Lower leg skin (tissue), 4 donors: ENCODE data around the gene TLE3. TPM values are rescaled to one million over a fixed set of nuclear protein-coding genes. Genes with fewer than 3 reads are reported as not detected.

ENCODE experiments used
- DNase-seq, 2 donors: peaks; one replicate each; pipeline ENCODE4 v3.0.0-alpha.2; 2019; ENCODE audit warnings: low spot score in 2 of 2
- H3K4me3 ChIP-seq: fragments of 200-600 bp; sonication (generic); 2 replicates; pipeline ENCODE4 v1.5.1; 2017; ENCODE audit warnings: mild to moderate bottlenecking, low read depth; ENCODE audit not compliant: poor library complexity, severe bottlenecking
- POLR2A ChIP-seq, 2 donors: fragments of 450-650 bp; IDR thresholded peaks; one replicate each; pipeline ENCODE4 v1.6.1; 2016 to 2017; ENCODE audit warnings: antibody characterized with exemption in 2 of 2, mild to moderate bottlenecking in 1 of 2, moderate library complexity in 1 of 2
- WGBS, 2 donors: methylation state at CpG; one replicate each; pipeline ENCODE4 v1.1.5; 2018; 5-methylcytosine and 5-hydroxymethylcytosine counted together
- intact Hi-C: fragments of 100-400 bp; cut with DNase I; formaldehyde crosslinking; loops from one replicate; pipeline ENCODE4 v1.15.0; 2023; ENCODE audit warnings: low total_unique reads
- total RNA-seq, 4 donors: library from RNA; depleted of rRNA; stranded (reverse); fragments of >200 nt; gene quantifications; one replicate each; pipeline ENCODE4 v1.1.0, GENCODE V29; 2016
- TF ChIP-seq, protein P1 (sequence below), 3 donors: fragments of 450-650 bp; IDR thresholded peaks; one replicate each; pipeline ENCODE4 v1.5.1; 2016; ENCODE audit warnings: antibody characterized with exemption in 3 of 3, mild to moderate bottlenecking in 3 of 3, moderate library complexity in 2 of 3

TLE3 gene
- total RNA-seq, 4 donors from 2014 or later, result 95.7 to 136 (median 124) TPM

DNA sequence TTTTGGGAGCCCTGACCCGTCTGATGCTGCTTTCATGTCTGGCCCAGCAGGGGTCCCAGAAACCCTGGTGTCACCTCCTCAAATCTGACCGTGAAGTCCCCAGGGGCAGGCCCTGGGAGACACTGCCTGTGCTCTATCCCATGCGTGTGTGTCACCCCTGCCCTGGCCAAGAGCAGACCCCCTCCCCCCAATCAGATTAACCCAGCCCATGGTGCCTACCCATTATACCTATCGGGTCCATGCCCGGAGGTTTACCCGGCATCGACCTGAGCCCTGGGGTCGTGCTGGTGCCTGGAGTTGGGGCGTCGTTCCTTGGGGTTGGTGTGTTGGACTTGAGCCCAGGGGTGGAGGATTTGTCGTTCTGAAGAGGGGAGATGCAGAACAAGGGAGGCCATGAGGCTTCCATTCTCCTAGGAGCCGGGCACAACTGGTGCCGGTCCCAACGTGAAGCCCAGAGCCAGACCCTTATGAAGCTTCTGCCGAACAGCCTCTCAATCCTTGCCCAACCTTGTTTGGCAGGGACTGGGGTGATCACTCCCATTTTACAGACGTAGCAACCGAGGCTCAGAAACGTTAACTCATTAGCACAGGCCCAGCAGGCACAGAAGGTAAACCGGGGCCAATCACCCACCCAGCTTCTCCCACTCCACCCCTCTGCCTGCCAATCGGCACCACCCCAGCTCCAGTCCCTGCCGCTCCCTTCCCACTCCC lies 39.6 kb downstream of the TLE3 start:
- 88 to 96% methylated on average over 21 of the region's 21 CpGs for WGBS, 2 donors

DNA sequence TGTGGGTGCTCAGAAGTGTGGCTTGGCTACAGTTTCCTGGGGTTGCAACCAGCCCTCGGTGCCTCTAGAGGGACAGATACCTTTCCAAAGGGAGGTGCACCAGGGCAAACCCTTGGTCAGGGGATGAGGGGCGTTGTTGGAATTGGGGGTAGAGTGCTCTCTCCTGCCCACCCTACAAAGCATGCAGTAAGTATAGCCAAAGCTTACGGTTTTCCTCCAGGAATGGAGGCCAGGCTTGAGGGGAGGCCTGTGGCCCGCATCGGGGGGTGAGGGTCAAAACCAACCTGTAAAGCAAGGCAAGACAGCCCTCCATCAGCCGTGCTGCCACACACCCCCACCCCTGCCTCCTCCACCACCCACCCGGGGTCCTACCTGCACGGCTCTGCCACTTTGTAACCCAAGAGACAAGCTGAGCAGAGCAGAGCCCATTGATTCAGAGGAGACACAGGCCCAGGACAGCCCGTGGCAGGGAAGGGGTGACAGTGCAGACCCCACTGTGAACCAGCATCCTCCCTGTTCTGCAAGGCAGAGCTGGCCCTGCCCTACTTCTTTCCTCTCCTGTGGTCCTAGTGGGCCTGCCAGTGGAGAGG lies 41.5 kb downstream of the TLE3 start:
- DNase-seq, result no peak
- intact Hi-C loops, result no loop called here
- 91 to 93% methylated on average over 9 of the region's 9 CpGs for WGBS, 2 donors
- TF ChIP-seq, protein P1, sequence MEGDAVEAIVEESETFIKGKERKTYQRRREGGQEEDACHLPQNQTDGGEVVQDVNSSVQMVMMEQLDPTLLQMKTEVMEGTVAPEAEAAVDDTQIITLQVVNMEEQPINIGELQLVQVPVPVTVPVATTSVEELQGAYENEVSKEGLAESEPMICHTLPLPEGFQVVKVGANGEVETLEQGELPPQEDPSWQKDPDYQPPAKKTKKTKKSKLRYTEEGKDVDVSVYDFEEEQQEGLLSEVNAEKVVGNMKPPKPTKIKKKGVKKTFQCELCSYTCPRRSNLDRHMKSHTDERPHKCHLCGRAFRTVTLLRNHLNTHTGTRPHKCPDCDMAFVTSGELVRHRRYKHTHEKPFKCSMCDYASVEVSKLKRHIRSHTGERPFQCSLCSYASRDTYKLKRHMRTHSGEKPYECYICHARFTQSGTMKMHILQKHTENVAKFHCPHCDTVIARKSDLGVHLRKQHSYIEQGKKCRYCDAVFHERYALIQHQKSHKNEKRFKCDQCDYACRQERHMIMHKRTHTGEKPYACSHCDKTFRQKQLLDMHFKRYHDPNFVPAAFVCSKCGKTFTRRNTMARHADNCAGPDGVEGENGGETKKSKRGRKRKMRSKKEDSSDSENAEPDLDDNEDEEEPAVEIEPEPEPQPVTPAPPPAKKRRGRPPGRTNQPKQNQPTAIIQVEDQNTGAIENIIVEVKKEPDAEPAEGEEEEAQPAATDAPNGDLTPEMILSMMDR (IDR thresholded peaks at IDR 0.05), result no peak
- TF ChIP-seq POLR2A (IDR thresholded peaks at IDR 0.05), result no peak
- H3K4me3 ChIP-seq, result no peak overlapping the region

More for the DNA sequence above, 39.6 kb downstream of the TLE3 start:
- TF ChIP-seq, protein P1 (IDR thresholded peaks at IDR 0.05), result no peak
- TF ChIP-seq POLR2A (IDR thresholded peaks at IDR 0.05), result no peak
- DNase-seq, result no peak
- H3K4me3 ChIP-seq, result no peak overlapping the region
- intact Hi-C loops, result no loop called here

DNA sequence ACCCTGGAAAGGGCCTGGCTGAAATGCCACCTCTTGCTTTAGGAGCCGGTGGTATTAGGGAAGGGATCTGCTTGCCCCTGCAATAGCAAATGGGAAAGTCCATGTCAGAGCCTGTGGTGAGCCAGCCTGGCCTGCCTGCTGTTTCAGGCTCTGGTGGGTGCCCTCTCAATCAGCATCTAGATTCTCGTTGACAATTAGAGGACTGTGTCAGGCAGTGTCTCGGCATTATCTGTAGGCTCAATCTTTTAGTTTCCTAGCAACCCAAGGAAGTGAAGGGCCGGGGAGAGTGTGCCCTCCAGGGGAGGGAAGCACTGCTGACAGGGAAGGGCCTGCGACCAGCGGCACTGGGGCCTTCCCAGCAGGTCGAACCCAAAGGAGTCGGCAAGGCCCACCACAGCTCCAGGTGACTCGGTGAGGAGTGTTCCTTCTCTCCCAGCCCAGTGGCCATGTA lies 42.1 kb downstream of the TLE3 start:
- H3K4me3 ChIP-seq, result no peak overlapping the region
- WGBS, 2 donors, result 69 to 86% methylated on average over 9 of the region's 9 CpGs
- no peak for DNase-seq
- intact Hi-C loops, result no loop called here
- TF ChIP-seq POLR2A (IDR thresholded peaks at IDR 0.05), result no peak
- TF ChIP-seq, protein P1 (IDR thresholded peaks at IDR 0.05), result no peak

DNA sequence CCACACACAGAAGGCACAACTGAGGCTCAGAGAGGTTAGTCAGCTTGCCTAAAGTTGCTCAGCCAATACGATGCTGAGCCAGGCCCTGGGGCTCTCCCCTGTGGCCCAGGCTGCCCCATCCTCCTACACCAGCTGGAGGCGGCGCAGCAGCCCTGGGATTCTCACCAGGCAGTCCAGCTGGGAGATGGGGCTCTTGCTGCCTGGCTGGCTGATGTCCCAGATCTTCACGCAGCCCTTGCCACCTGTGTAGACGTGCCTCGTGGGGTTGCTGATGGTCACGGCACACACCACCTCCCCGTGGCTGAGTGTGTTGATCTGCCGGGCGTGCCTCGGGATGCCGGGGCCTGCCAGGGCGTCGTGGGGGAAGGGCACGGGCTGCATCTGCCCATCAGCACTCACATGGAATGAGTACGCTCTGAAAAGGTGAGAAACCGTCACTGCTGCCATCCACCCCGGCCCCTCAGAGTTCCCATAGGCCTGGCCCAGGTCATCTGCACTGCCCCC lies 42.8 kb downstream of the TLE3 start:
- no peak overlapping the region for H3K4me3 ChIP-seq
- intact Hi-C loops, result no loop called here
- DNase-seq, result no peak
- TF ChIP-seq, protein P1 (IDR thresholded peaks at IDR 0.05), result no peak
- 70 to 71% methylated on average over 16 to 17 of the region's 18 CpGs for WGBS, 2 donors

GRCh38 chr15:70054366-70054765 lies 43.4 kb downstream of the TLE3 start:
- intact Hi-C loops, result no loop called here
- WGBS, 2 donors, result 89 to 94% methylated on average over 15 to 19 of the region's 19 CpGs
- DNase-seq, result no peak
- no peak overlapping the region for H3K4me3 ChIP-seq
- TF ChIP-seq, protein P1 (IDR thresholded peaks at IDR 0.05), result no peak
- no peak for TF ChIP-seq POLR2A (IDR thresholded peaks at IDR 0.05)
